ENCODE results near the gene ADD2.
A peak's percentile ranks its signal among the peaks of the same experiment; 100 is the strongest.
"Not testable (repeated sequence)": the region's sequence is repeated elsewhere in the genome, so short reads cannot be mapped to it uniquely, and the experiment has no call there.

The ADD2 gene, protein sequence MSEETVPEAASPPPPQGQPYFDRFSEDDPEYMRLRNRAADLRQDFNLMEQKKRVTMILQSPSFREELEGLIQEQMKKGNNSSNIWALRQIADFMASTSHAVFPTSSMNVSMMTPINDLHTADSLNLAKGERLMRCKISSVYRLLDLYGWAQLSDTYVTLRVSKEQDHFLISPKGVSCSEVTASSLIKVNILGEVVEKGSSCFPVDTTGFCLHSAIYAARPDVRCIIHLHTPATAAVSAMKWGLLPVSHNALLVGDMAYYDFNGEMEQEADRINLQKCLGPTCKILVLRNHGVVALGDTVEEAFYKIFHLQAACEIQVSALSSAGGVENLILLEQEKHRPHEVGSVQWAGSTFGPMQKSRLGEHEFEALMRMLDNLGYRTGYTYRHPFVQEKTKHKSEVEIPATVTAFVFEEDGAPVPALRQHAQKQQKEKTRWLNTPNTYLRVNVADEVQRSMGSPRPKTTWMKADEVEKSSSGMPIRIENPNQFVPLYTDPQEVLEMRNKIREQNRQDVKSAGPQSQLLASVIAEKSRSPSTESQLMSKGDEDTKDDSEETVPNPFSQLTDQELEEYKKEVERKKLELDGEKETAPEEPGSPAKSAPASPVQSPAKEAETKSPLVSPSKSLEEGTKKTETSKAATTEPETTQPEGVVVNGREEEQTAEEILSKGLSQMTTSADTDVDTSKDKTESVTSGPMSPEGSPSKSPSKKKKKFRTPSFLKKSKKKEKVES

DNA sequence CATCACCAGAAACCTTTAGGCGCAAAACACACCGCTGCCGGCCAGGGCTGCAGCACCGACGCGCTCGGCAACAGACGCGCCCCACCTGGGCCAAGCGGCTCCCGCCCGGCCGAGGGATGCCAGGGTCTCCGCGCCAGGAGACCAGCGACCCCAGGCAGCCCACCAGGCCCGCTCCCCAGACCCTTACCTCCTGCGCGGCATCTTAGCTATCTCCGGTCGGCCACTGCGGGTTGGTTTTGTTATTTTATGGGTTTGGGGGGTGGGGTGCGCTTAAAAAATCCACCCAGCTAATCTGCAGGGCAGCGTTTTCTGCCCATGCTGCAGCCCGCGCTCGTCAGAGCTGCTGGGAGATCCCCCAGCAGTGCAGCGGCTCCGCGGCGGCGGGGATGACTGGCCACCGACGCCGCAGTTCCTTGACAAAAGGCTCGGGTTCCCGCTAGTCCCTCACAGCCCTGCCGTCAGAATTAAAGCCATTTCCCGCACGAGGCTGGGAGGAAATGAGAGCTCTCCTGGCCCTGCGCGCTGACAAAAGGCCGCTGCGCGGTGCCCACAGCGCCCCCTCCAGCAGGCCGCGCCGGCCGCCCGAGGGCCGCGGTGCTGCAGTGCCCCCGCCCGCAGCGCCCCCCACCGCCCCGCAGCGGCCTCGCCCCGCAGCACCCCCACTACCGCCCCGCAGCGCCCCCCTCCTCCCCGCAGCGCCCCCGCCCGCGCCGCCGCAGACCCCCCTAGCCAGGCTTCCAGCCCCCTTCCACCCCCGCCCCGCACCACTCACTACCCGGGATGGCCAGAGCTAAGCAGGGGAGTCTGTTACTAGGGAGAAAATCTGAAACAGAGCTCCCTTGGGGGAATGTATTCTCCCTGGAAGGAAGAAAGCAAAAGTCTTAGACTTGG lies at the start of gene ADD2:
Gene ADD2 (minus strand): TSS at position 502 of the 891 bp plus-strand sequence. CDS start 61,792 bp downstream, outside the sequence.
- DNase-seq (ENCODE audit: low read depth in 2 of 2), result peak; percentile 25 to 38

DNA sequence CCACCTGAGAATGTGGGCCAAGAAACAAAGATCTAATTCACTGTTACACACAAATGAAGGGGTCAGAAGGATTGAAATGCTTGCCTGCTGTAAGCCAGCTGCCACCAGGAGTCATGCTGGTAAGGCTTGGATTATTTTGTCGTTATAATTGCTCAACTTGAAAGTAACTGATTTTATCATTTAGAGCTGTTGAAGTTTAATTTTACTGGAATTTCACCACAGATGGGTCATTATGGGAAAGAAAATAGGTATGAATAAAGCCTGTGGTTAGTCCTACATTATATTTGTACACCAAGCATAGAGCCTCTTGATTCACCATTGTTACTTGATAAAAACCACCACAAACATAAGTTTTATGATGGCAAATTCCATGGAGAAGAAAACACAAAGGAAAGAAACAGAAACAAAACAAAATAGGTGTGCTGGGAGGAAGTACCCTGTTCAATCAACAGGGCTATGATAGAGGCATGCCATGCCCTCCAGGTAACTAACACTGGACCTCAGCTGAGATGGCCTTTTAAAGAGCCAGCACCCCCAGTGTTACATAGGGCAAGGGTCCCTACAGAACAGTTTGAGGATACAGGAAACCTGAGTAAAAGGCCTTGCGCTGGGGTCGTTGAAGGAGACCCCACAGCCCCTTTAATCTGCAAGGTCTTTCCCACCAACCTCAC lies 49.4 kb upstream of the ADD2 start:
- no peak for DNase-seq (ENCODE audit: low read depth in 2 of 2)

DNA sequence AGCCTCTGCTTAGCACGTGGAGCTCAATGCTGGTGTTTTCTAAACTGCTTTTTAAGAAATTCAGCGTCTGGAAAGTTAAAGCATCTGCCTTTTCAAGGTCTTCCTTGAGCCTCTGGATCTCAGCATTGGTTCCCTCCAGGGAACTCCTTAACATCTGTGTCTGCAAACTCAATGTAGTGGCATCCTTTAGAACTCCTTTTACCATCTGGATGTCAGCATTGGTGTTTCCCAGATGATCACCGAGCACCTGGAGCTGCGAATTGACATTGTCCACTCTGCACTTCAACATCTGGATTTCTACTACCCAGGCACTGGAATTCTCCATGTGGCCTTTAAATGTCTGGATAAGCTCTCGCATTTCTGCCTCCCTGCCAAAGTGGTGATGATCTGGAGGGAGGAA lies 48.7 kb upstream of the ADD2 start:
- no peak for DNase-seq (ENCODE audit: low read depth in 2 of 2)

- no peak for DNase-seq (ENCODE audit: low read depth in 2 of 2)
Measured at GRCh38 chr2:70808983-70809958, 41.3 kb upstream of the ADD2 start.

GRCh38 chr2:70807828-70808118 lies 39.8 kb upstream of the ADD2 start:
- no peak for DNase-seq (ENCODE audit: low read depth in 2 of 2)

- no peak for DNase-seq (ENCODE audit: low read depth in 2 of 2)
Measured at GRCh38 chr2:70807102-70807827, 39.3 kb upstream of the ADD2 start.

GRCh38 chr2:70806620-70807019 lies 38.6 kb upstream of the ADD2 start:
- no peak for DNase-seq (ENCODE audit: low read depth in 2 of 2)

GRCh38 chr2:70806013-70806412 lies 38.0 kb upstream of the ADD2 start:
- DNase-seq (ENCODE audit: low read depth in 2 of 2), result no peak

GRCh38 chr2:70801607-70802263 lies 33.7 kb upstream of the ADD2 start:
- no peak for DNase-seq (ENCODE audit: low read depth in 2 of 2)

DNA sequence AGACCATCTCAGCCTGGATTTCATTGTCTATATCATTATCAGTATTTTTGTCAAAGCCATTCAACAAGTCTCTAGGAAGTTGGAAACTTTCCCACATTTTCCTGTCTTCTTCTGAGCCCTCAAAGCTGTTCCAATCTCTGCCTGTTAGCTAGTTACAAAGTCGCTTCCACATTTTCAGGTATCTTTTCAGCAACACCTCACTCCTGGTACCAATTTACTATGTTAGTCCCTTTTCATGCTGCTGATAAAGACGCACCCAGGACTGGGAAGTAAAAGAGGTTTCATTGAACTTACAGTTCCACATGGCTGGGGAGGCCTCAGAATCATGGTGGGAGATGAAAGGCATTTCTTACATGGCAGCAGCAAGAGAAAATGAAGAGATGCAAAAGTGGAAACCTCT lies 31.7 kb upstream of the ADD2 start:
- no peak for DNase-seq (ENCODE audit: low read depth in 2 of 2)

DNA sequence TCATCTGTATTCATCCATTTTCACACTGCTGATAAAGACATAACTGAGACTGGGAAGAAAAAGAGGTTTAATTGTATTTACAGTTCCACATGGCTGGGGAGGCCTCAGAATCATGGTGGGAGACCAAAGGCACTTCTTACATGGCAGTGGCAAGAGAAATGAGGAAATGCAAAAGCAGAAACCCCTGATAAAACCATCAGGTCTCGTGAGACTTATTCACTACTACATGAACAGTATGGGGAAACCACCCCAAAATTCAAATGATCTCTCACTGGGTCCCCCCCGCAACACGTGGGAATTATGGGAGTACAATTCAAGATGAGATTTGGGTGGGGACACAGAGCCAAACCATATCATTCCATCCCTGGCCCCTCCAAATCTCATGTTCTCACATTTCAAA lies 30.0 kb upstream of the ADD2 start:
- DNase-seq (ENCODE audit: low read depth in 2 of 2), result not testable (repeated sequence)

GRCh38 chr2:70797506-70797905 lies 29.5 kb upstream of the ADD2 start:
- no peak for DNase-seq (ENCODE audit: low read depth in 2 of 2)

- no peak for DNase-seq (ENCODE audit: low read depth in 2 of 2)
Measured at GRCh38 chr2:70796262-70796661, 28.3 kb upstream of the ADD2 start.

GRCh38 chr2:70795164-70795995 lies 27.4 kb upstream of the ADD2 start:
- no peak for DNase-seq (ENCODE audit: low read depth in 2 of 2)

DNA sequence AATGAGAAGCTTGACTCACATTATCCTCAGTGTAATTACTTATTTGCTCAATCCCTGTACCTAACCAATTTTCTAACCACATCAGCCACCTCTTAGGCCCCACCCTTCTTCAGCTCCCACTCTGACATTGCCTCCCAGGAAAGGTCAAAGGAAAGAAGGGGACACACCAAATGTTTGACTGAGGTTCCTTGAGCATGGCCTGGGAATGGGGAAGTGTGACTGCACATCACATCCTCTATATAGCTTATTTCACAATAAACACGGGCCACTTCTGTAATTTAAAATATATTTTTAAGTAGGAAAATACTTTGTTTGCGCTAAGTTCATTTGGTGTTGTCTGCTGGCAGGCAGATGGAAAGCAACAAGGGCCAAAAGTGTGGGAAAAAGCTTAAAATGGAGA lies 25.4 kb upstream of the ADD2 start:
- no peak for DNase-seq (ENCODE audit: low read depth in 2 of 2)

DNA sequence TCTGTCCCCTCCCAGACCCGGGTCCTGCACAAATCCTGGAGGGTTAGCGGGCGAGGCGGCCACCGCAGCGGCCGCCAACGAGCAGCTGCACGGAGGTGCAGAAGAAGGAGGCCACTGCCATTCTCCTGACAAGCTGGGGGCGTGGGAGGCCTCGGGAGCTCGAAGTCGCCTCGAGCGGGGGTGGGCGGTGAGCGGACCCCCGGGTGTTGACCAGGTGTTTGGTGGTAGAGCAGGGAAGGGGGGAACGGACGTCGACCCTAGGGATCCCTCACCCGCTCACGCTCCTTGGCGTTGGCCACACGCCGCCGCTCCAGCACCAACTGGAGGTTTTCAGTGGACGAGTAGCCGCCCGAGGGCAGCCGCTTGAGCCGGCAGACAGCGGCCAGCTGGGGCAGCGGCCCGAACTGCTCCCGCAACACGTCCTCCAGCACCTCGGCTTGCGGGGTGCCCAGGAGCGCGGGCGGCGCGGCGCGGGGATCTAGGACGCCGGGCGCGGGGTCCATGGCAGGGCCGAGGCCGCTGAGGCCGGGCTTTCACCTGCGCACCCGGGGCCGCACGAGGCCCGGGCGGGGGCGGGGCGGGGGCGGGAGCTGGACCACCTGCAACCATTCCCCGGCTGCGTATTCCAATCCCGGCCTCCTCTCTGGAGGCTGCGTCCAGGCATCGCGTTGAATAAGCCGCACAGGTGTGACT lies 22.3 kb upstream of the ADD2 start, which contains the start of gene FIGLA:
Gene FIGLA (minus strand): TSS at position 508 of the 693 bp plus-strand sequence. CDS start 5 bp downstream, at position 503.
- DNase-seq (ENCODE audit: low read depth in 2 of 2), result no peak

DNA sequence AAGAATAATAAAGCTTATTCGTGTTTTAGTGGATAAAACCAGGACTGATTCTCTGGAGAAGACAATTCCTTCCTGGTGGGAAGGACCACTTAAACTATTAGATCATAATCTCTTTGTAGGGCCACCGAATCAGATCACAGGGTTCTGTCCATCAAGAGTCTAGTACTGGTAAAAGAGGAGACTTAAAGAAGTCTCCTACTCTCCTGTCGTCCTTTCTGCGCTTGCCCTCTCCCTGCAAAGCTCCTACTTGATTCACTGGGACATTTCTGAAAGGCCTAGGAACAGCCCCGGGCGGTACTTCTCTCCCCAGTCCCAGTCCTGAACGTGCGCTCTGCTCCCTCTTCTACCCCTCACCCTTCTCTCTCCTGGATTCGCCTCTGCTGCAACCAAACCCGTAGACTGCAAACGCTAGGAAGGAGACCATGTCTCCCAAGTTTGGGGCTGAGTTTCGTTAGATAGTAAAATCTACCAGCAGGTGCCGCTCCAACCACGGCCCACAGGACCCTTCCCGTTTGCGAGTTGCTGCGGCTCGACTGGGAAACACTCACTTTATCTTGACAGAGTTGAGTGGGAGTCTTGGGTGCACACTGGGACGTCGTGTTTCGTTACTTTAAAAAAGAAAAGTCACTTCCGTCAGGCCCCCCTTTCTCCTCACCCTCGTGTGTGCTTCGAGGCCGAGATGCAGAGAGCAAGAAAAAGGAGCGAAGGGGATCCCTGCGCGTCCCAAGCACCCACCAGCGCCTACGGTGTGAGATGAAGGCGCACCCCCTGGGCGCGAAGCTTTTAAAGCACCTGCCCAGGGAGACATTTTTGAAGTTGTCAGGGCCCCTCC lies 21.5 kb upstream of the ADD2 start:
- peak; percentile 18 to 25 for DNase-seq (ENCODE audit: low read depth in 2 of 2)

All from fibroblast of skin of left quadriceps (primary cell).